GM19463 (cell line): Measurements from ENCODE around the gene ATP6V1C2.
"Not testable (repeated sequence)": the region's sequence is repeated elsewhere in the genome, so short reads cannot be mapped to it uniquely, and the experiment has no call there.

Source experiments
- ATAC-seq: cut with Tn5 transposase; IDR thresholded peaks from one replicate; pipeline ENCODE4 v1.9.1; 2021; ENCODE audit warnings: mild to moderate bottlenecking, moderate library complexity; ENCODE audit not compliant: unreplicated experiment

ATP6V1C2 gene

DNA sequence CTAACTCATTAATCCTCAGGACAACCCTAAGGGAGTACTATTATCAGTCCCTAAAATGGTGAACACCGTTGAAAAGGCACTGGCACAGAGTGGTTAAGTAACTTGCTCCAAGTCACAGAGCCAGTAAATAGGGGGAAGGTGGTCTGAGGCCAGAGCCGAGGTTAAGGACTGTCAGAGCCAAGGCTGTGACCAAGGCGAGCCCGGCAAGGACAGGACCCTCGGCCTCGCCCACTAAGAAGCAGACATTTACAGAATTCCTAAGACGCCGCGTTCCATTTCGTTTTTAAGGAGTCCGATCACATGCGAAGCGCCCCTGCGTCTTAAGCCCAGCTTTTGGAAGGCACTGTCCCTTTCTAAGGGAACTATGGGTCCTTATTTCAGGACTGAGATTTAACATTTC, 90.1 kb downstream of the ATP6V1C2 start:
- ATAC-seq: no peak

DNA sequence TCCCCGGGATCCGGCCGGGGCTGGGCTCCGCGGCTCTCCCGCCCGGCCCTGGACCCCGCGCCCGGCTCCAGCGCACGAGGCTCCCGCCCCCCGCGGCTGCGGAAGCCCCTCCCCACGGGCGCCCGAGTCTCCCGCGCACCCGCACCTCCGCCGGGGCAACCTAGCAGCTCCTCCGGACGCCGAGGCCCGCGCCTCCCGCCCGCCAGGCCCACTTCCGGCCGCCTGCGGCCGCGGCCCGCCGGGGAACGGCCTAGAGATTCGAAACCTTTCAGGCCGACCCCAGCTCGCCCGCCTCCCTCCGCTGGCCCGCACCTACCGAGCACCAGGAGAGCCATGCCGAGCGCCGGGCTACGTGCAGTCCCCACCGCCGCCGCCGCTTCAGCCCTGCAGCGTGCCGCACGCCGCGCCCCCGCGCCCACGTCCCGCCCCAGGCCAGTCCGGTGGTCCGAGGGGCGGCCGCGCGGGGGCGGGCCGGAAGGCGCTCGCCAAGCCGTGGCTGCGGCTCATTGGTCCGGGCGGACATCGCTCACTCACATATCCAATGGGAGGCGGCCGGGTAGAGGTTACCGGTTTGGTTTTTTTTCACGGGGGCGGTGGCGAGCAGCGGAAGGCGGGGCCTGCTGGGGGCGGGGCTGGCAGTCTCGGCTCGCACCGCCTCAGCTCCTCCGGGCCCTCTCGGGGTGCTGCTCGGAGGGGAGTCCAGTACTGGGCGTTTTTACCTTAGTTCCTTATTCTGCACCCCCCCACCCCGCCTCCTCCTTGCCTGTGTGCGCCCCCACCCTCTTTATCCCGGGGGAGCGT, 91.1 kb downstream of the ATP6V1C2 start, which contains the start of gene PDIA6:
PDIA6 (minus strand) TSS at position 424 of the 801 bp plus-strand sequence; CDS start at position 335, 89 bp downstream.
- ATAC-seq: peak; percentile 87

DNA sequence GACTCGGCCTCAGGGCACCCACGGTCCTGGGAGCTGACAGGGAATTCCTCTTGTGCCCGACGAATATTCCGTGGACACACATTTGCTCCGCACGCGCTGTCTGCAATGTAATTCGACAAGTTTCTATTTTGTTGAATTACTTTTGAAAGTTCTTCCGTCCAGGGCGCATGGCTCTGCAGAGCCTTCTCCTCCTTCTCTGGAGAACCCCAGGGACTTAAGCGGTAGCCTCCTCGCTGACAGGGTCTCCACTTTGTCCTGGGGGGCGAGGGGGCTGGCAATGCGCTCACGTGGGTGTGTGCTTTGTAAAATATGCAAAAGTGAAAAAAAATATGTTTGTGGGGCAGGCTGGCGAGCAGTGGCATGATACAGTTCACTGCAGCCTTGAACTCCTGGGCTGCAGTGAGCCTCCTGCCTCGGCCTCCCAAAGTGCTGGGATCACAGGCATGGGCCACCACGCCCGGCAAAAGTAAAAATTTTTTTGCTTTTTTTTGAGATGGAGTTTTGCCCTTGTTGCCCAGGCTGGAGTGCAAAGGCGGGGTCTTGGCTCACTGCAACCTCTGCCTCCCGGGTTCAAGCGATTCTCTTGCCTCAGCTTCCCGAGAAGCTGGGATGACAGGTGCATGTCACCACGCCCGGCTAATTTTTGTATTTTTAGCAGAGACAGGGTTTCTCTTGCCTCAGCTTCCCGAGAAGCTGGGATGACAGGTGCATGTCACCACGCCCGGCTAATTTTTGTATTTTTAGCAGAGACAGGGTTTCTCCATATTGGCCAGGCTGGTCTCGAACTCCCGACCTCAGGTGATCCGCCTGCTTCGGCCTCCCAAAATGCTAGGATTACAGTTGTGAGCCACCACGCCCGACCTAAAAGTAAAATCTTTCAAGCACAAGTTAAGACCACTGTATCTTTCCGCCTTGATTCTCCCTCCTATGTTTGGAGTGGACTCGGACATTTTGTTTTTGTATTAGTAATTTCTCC, 92.0 kb downstream of the ATP6V1C2 start:
- ATAC-seq: not testable (repeated sequence)

- no peak for ATAC-seq
These were observed 92.7 kb downstream of the ATP6V1C2 start for GRCh38 chr2:10814142-10814541.

DNA sequence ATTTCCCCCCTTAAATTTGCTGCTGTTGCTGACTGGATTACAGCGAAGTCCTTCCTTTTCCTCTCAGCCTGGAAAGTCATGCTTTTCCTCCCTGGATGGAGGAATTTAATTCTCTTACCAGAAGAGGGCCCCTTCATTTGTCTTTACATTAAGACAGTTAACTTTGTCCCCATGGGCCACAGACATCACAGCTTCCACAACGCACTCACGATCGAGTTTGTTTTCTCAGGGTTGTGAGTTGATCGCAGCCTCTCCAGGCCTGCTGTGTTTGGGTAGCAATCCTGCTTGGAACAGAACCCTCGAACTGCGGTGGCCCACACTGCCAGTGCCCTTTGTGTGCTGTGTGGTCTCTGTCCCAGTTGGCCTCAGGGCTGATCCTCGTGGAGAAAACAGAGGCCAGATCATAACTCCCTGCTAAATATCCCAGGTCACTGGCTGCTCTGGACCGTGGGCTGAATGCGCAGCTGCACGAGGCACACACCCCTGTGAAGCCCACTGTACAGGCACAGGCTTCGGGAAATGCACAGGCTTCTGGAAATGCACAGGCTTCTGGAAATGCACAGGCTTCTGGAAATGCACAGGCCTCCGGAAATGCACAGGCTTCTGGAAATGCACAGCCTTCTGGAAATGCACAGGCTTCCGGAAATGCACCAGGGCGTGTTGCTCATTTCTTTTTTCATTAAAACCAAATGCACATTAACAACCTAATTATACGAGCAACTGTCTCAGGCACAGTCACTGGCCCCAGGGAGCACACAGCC, 93.3 kb downstream of the ATP6V1C2 start:
- no peak for ATAC-seq

DNA sequence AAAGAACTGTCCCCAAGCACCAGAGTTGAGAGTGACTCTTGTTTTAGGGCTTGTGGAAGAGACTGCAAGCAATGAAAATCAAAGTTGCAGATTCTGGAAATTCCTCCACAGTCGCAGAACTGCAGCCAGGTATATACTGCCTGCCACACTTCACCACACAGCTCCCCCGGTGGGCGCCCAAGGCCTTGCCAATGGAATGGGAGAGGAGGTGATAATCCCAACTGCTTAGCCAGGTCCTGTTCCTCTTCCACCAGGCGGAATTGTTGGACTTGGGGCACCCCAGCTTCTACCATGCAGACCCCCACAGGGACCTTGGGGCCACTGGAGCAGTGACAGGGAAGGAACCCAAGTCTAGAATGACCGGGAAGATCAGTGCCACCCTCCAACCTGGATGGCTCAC, 96.0 kb downstream of the ATP6V1C2 start:
- no peak for ATAC-seq

DNA sequence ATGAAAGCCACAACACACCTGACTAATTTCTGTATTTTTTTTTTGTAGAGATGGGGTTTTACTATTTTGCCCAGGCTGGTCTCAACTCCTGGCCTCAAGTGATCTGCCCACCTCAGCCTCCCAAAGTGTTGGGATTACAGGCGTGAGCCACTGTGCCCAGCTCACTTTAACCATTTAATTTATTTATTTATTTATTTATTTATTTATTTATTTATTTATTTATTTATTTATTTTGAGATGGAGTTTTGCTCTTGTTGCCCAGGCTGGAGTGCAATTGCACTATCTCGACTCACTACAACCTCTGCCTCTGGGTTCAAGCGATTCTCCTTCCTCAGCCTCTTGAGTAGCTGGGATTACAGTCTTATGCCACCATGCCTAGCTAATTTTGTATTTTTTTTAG, 96.9 kb downstream of the ATP6V1C2 start:
- not testable (repeated sequence) for ATAC-seq

DNA sequence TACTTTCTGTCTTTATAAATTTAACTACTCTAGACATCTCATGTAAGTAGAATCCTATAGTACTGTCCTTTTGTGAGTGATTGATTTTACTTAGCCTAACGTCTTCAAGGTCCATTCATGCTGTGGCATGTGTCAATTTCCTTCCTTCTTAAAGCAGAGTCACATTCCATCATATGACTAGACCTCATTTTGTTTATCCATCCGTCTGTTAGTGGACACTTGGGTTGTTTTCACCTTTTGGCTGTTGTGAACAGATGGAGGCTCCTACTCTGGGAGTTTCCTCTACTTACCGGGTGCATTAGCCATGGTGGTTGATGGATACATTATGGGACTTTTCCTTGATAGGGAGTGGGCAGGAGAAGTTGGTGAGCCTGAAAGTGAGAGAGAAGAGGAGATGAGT, 97.6 kb downstream of the ATP6V1C2 start:
- no peak for ATAC-seq

- ATAC-seq: no peak
These were observed 98.4 kb downstream of the ATP6V1C2 start for GRCh38 chr2:10819714-10820314.

DNA sequence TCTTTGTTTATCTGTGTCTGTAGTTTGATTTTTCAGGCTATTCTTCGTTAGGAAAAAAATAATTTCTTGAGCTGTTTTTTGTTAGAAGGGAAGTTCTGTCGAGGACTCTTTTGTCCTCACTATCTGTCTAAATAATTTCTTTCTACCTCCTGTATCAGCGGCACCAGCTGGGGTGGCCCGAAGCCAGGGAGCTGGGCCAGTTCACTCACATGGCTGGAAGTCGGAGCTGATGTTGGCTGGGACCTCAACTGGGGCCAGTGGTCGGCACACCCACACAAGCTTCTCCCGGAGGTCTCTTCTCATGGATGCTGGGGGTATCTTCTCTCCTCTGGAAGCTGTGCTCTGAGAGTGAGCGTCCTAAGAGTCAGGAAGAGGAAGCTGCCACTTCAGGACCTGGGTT, 99.1 kb downstream of the ATP6V1C2 start:
- no peak for ATAC-seq

DNA sequence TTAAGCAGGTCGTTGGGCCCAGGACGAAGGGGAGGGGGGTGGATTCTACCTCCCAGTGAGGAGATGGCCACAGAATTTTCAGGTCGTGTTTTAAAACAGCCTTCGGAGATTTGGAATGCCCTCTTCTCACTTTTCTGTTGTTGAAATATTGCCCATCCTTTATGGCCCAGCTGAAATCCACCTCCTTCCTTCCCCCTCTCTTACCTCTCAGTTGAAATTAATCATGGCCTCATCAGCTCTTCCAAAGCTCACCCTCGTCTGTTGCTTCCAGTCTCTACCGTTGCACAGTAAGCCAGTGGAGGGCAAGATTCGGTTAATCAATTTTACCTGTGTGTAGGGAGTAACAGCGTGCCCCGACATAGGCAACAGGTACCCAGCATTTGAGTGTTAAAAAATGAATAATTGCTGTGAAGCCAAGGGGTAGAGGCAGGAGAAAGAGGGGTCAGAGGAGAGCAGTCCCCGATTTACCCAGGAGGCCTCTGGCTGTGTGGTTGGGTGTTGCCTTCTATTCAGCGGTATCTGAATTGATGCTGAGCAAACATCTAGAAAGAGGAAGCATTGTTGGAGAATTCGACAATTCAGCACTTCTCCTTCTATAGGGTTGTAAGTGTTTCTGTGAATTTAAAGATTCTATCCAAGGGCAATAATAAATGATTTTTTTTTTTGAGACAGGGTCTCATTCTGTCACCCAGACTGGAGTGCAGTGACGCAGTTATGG, 99.7 kb downstream of the ATP6V1C2 start:
- ATAC-seq: no peak

DNA sequence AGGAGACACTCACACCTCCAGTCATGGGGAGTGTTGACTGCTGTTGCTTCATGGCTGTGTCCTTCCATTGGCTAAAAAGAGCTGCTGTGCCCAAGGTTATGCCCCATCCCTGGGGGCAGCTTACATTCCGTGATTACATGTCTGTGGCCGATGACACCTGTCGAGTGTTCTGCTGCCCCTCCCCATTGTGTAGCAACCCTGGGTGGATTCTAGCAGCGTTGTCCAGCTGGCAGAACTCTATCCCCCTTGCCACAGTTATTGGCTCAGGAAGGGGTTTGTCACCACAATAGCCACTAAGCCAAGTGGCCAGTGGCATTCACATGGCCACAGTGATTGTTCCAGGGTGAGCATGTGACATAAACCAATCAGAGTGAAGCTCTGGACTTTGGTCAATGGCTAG, 102.8 kb downstream of the ATP6V1C2 start:
- no peak for ATAC-seq

GRCh38 chr2:10826026-10826425, 104.6 kb downstream of the ATP6V1C2 start:
- no peak for ATAC-seq

- ATAC-seq: no peak
These were observed 105.2 kb downstream of the ATP6V1C2 start for GRCh38 chr2:10826625-10827024.

GRCh38 chr2:10828346-10828745, 106.9 kb downstream of the ATP6V1C2 start:
- no peak for ATAC-seq

DNA sequence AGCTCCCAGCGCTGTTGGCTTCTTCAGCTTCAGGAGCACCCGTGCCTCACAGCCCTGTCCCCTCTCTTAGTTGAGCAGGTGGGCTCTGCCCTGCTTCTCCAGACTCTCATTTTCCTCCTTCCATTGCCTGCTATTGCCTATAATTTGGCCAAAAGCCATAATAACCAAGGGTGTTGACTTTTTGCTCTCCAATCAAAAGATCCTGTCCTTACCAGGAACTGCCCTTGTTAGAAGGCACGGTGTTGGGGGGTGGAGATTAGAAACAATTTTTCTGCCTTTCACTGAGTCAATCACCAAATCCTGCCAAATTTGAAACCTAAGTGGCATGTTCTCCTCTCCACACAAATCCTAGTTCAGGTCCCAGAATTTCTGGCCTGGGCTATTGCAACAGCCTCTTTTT, 107.9 kb downstream of the ATP6V1C2 start:
- no peak for ATAC-seq

GRCh38 chr2:10830203-10830602, 108.8 kb downstream of the ATP6V1C2 start:
- ATAC-seq: no peak

GRCh38 chr2:10830641-10831399, 109.4 kb downstream of the ATP6V1C2 start:
- ATAC-seq: no peak

DNA sequence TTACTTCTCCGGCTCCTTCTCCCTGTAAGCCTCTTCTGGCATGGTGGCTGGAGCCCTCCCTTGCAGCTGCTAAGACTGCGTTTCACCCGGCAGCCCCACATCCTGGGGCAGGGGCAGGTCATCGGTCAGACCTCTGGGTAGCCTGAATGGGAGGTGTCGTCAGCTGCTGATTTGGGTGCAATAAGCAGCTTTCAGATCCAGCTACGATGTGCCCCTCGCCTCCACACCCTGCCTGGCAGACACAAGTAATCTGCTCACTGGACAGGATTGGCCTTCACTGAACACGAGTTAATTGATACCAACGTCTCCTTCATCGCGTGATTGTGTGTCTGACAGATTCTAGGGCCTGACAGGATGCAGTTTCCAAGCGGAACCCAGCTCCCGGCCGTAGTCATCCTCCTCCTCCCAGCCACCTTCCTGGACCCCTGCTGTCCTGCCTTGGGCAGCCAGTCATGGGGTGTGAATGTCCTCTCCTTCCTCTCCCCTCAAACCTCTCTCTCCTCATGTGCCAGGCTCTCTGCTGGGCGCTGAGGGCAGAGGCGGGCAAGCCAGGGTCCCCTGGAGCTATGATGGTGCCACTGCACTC, 110.1 kb downstream of the ATP6V1C2 start:
- ATAC-seq: no peak
